Lung (tissue), 16 donors: ENCODE data around the gene KIF2C. TPM values are rescaled to one million over a fixed set of nuclear protein-coding genes. Genes with fewer than 3 reads are reported as not detected.

Source experiments
- ATAC-seq: fragments of 200-7000 bp; cut with Tn5 transposase; one replicate; pipeline ENCODE4 v1.9.1; 2020; ENCODE audit warnings: moderate number of reproducible peaks; ENCODE audit not compliant: insufficient read depth, low FRiP score
- DNase-seq, 3 donors: peaks; one replicate each; pipeline ENCODE4 v3.0.0-alpha.2; 2013 to 2017
- H3K27ac ChIP-seq, 2 donors: one replicate each; pipeline ENCODE4 v1.5.1; 2013; ENCODE audit warnings: mild to moderate bottlenecking in 2 of 2, moderate library complexity in 2 of 2, control low read depth in 1 of 2, inconsistent platforms in 1 of 2, low read depth in 1 of 2, low read length in 1 of 2
- H3K27me3 ChIP-seq, 3 donors: one replicate each; pipeline ENCODE4 v1.5.1; 2013; ENCODE audit warnings: low read length in 2 of 3; ENCODE audit not compliant: control insufficient read depth in 3 of 3, insufficient read depth in 3 of 3
- H3K36me3 ChIP-seq, 4 donors: one replicate each; pipeline ENCODE4 v1.5.1; 2013; ENCODE audit warnings: low read length in 4 of 4, mild to moderate bottlenecking in 1 of 4, moderate library complexity in 1 of 4; ENCODE audit not compliant: control insufficient read depth in 4 of 4, insufficient read depth in 4 of 4
- H3K4me1 ChIP-seq, 5 donors: one replicate each; pipeline ENCODE4 v1.5.1; 2013; ENCODE audit warnings: low read length in 5 of 5, mild to moderate bottlenecking in 2 of 5, moderate library complexity in 1 of 5; ENCODE audit not compliant: control insufficient read depth in 5 of 5, insufficient read depth in 5 of 5
- H3K4me3 ChIP-seq: one replicate; pipeline ENCODE4 v1.5.1; 2013; ENCODE audit warnings: mild to moderate bottlenecking, control low read depth, moderate library complexity
- H3K9ac ChIP-seq, 2 donors: one replicate each; pipeline ENCODE4 v1.5.1; 2013; ENCODE audit warnings: low read length in 2 of 2, control low read depth in 1 of 2; ENCODE audit not compliant: insufficient read depth in 1 of 2
- H3K9me3 ChIP-seq, 4 donors: one replicate each; pipeline ENCODE4 v1.5.1; 2013; ENCODE audit warnings: low read length in 3 of 4, mild to moderate bottlenecking in 1 of 4, moderate library complexity in 1 of 4; ENCODE audit not compliant: control insufficient read depth in 4 of 4, insufficient read depth in 3 of 4
- WGBS, 2 donors: extraction: QIAGEN DNeasy Blood & Tissue Kit; methylation state at CpG; one replicate each; pipeline ENCODE4 v1.1.7; 2013; 5-methylcytosine and 5-hydroxymethylcytosine counted together
- long read RNA-seq, 5 donors: transcript quantifications; one replicate each; lab custom pipeline, GENCODE V29; 2026
- polyA plus RNA-seq, 2 donors: library from polyadenylated mRNA; stranded (reverse); fragments of 200-250 nt; gene quantifications; one replicate each; pipeline ENCODE4 v1.2.1, GENCODE V29; 2013
- total RNA-seq, 2 donors: library from RNA; depleted of rRNA in 1 of 2; stranded (reverse); fragments of >200 nt in 1 of 2; gene quantifications; one replicate each; pipeline ENCODE4 v1.2.1, GENCODE V29; 2014 to 2021
- TF ChIP-seq, protein P1 (sequence below): IDR thresholded peaks from 2 replicates; pipeline ENCODE4 v1.5.1; 2012; ENCODE audit warnings: mild to moderate bottlenecking; ENCODE audit errors: control extremely low read depth, extremely low read depth
- donor health status: control.
- donor health status: control.
- donor health status: Bipolar disorder and iron deficiency.
- donor health status: healthy.
- donor health status: DM: yes; HTN: yes; CAD: no.

Gene KIF2C
- 1 to 10 TPM; 1.5 to 3.5 TPM for total RNA-seq
- 1 to 10 TPM; 1.5 to 2.7 TPM for polyA plus RNA-seq
- long read RNA-seq, donor 1, partial matches to known transcripts = 0 of 9 reads
- long read RNA-seq, donor 1, other reads (novel, unspliced or antisense) = 5 of 9 reads
- long read RNA-seq, donor 2 = 0 reads
- long read RNA-seq, donor 3, partial matches to known transcripts = 0 of 1 reads
- long read RNA-seq, donor 3, other reads (novel, unspliced or antisense) = 0 of 1 reads
- long read RNA-seq, donor 4, partial matches to known transcripts = 0 of 2 reads
- long read RNA-seq, donor 4, other reads (novel, unspliced or antisense) = 0 of 2 reads
- long read RNA-seq, donor 5, transcript KIF2C-202 (21 exons, 2,879 nt) = major isoform, 5 of 27 reads
- long read RNA-seq, donor 5, partial matches to known transcripts = 21 of 27 reads
- long read RNA-seq, donor 5, other reads (novel, unspliced or antisense) = 0 of 27 reads

DNA sequence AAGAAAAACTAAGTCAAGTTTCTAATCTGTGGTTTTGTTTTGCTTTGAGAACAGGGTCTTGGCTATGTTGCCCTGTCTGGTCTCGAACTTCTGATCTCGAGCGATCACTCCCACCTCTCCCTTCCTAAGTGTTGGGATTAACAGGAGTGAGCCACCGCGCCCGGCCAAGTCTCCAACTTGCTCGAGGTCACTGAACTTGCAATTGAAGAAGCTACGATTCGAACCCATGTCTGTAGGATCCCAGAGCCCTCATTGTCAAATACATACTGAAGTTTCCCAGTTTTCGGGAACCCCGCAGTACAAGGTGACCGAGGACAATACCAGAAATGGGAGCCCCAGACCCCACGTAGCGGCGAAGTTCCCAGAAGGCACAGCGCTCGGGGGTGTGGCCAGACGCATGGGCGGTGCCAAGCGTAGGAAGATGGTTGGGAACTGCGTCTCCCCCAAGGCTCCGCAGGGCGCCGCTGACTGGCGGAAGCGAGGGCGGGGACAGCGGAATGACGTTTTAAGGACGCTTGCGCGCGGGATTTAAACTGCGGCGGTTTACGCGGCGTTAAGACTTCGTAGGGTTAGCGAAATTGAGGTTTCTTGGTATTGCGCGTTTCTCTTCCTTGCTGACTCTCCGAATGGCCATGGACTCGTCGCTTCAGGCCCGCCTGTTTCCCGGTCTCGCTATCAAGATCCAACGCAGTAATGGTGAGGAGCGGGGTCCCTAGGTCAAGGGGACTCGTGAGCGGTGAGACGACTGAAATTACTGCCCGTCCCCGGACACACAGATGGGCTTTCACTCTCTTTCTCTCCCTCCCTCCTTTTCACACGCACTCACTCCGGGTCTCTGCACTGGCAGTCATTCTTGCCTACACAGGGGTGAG lies at the start of gene KIF2C:
KIF2C (plus strand) TSS at position 531 of the 872 bp plus-strand sequence; CDS start at position 627, 96 bp downstream.
- Histone ChIP-seq H3K9ac (peak within 1 kb of the TSS; percentile 75 to 92), H3K4me3 (peak within 1 kb of the TSS; percentile 29), H3K4me1 (peaks cover 3 to 17% (median 4%) of the 10 kb centered on the region in 5 donors), H3K27ac (peak within 1 kb of the TSS; percentile 83 to 87), H3K9me3 (no peaks in the 10 kb centered on the region), H3K36me3 (no peaks in the 10 kb centered on the region), H3K27me3 (no peaks in the 10 kb centered on the region)
- WGBS, 2 donors = 0% methylated on average over 57 of the region's 57 CpGs
- TF ChIP-seq, protein P1, sequence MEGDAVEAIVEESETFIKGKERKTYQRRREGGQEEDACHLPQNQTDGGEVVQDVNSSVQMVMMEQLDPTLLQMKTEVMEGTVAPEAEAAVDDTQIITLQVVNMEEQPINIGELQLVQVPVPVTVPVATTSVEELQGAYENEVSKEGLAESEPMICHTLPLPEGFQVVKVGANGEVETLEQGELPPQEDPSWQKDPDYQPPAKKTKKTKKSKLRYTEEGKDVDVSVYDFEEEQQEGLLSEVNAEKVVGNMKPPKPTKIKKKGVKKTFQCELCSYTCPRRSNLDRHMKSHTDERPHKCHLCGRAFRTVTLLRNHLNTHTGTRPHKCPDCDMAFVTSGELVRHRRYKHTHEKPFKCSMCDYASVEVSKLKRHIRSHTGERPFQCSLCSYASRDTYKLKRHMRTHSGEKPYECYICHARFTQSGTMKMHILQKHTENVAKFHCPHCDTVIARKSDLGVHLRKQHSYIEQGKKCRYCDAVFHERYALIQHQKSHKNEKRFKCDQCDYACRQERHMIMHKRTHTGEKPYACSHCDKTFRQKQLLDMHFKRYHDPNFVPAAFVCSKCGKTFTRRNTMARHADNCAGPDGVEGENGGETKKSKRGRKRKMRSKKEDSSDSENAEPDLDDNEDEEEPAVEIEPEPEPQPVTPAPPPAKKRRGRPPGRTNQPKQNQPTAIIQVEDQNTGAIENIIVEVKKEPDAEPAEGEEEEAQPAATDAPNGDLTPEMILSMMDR = no peak
- ATAC-seq (peak; percentile 100), DNase-seq (peak; percentile 98 to 99 (median 99))

DNA sequence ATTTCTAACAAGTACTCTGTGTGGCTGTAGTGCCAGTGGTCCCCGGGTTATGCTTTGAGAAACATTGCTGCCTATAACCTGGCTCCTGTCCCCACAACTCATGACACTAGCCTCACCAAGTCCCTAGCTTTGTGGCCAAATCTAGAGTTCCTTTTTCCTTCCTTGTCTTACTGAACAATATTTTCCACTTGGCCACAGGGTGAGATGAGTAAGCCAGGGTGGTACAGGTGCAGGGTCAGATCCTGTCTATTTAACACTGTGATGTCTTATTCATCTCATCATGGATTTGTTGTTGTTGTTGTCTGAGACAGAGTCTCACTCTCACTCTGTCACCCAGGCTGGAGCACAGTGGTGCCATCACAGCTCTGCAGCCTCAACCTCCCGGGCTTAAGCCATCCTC lies 46.5 kb upstream of the KIF2C start:
- H3K27ac ChIP-seq = no peak overlapping the region
- no peaks in the 10 kb centered on the region for H3K4me1 ChIP-seq
- no peaks in the 10 kb centered on the region for H3K36me3 ChIP-seq
- no peak overlapping the region for H3K9ac ChIP-seq
- no peaks in the 10 kb centered on the region for H3K27me3 ChIP-seq
- no peaks in the 10 kb centered on the region for H3K9me3 ChIP-seq
- H3K4me3 ChIP-seq = no peak overlapping the region
- ATAC-seq (no peak), DNase-seq (no peak)
- WGBS, 2 donors = 86 to 90% methylated on average over 2 of the region's 2 CpGs
- TF ChIP-seq, protein P1 = no peak

DNA sequence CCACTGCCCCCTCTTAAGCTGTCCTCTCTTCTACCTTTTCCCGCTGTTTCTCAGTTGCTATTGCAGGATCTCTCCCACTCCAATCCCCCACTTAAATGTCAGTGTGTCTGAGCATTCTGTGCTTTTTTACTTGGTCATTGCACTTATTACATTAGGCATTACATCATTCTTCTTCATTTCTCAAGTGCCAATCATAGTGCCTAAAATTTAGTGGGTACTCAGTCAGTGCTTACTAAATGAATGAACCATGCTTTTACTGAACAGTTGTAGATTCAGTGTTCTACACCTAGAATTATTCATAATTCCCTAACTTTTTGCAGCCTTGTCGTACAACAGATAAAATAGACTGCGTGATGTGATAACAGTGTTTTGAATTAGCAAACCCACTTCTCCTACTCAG lies 45.7 kb upstream of the KIF2C start:
- H3K36me3 ChIP-seq = no peaks in the 10 kb centered on the region
- WGBS, 2 donors = 96 to 99% methylated on average over 3 of the region's 3 CpGs

More for the DNA sequence above, 45.7 kb upstream of the KIF2C start:
- H3K9me3 ChIP-seq = no peaks in the 10 kb centered on the region
- no peak overlapping the region for H3K9ac ChIP-seq
- no peak overlapping the region for H3K27ac ChIP-seq
- H3K4me1 ChIP-seq = no peaks in the 10 kb centered on the region
- TF ChIP-seq, protein P1 = no peak
- DNase-seq = no peak
- no peak for ATAC-seq
- no peak overlapping the region for H3K4me3 ChIP-seq
- no peaks in the 10 kb centered on the region for H3K27me3 ChIP-seq
